Upper lobe of right lung (tissue), 1 donor: ENCODE results near the gene ATP2B3. TPM values are rescaled to one million over a fixed set of nuclear protein-coding genes. Genes with fewer than 3 reads are reported as not detected.

Source experiments
- ATAC-seq: fragments of 200-7000 bp; cut with Tn5 transposase; one replicate; pipeline ENCODE4 v1.9.1; 2020; ENCODE audit warnings: mild to moderate bottlenecking, moderate library complexity
- DNase-seq: peaks from one replicate; pipeline ENCODE4 v3.0.0-alpha.2; 2020
- H3K27ac ChIP-seq: fragments of 200-600 bp; one replicate; pipeline ENCODE4 v1.8.0; 2022
- H3K27me3 ChIP-seq: fragments of 200-600 bp; one replicate; pipeline ENCODE4 v1.8.0; 2022; ENCODE audit warnings: mild to moderate bottlenecking
- H3K36me3 ChIP-seq: fragments of 200-600 bp; one replicate; pipeline ENCODE4 v1.8.0; 2022
- H3K4me1 ChIP-seq: fragments of 200-600 bp; one replicate; pipeline ENCODE4 v1.8.0; 2022
- H3K4me3 ChIP-seq: fragments of 200-600 bp; one replicate; pipeline ENCODE4 v1.8.0; 2022; ENCODE audit warnings: mild to moderate bottlenecking
- H3K9me3 ChIP-seq: fragments of 200-600 bp; one replicate; pipeline ENCODE4 v1.8.0; 2022
- intact Hi-C: fragments of 100-400 bp; cut with DNase I; formaldehyde crosslinking; loops from one replicate; pipeline ENCODE4 v1.11.0; 2022
- total RNA-seq: library from RNA; stranded (reverse); fragmentation: NEBNext Ultra II Directional; extraction: Animal tissue kit (Norgen Biotek cat#: 25700); gene quantifications from one replicate; pipeline ENCODE4 v1.2.1, GENCODE V29; 2021
- TF ChIP-seq, protein P1 (sequence below): fragments of 200-600 bp; IDR thresholded peaks from one replicate; pipeline ENCODE4 v1.8.0; 2022; ENCODE audit warnings: antibody characterized with exemption
- donor health status: DM: no; HTN: yes; CAD: no; lungs with severe emphysema.

ATP2B3 gene
- total RNA-seq, 1 donor from 2014 or later, result not detected

DNA sequence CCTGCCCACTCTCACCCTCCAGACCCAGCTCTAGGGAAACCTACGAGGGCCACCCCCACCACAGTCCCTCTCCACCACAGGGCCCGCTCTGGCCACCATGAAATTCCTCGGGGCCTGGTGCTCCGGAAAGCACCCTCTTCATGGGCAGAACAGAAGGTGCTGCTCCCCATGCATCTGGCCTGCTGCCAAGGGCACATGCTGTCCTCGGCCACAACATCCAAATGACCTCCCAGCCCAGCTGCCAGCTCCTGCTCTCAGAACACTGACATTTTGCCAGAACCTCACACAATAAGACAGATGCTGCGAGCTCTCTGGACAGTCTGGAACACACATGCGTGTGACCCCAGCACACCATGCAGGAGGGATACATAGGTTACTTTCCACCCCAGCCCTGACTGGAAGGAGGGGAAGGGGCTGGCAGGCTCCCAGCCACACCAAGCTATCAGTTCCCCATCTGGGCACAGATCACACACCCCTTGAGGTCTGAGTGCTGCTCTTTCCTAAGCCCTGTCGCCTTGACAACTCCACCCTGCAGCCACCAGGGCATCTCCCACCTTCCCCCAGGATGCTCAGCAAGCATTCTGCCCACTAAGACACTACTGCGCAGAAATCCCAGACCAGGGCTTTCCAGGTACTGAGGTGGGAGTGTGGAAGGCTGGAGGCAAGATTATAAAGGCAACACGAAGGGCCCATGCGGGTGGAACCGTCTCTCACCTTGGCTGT is 75.7 kb downstream of the ATP2B3 start:
- ATAC-seq, result no peak

DNA sequence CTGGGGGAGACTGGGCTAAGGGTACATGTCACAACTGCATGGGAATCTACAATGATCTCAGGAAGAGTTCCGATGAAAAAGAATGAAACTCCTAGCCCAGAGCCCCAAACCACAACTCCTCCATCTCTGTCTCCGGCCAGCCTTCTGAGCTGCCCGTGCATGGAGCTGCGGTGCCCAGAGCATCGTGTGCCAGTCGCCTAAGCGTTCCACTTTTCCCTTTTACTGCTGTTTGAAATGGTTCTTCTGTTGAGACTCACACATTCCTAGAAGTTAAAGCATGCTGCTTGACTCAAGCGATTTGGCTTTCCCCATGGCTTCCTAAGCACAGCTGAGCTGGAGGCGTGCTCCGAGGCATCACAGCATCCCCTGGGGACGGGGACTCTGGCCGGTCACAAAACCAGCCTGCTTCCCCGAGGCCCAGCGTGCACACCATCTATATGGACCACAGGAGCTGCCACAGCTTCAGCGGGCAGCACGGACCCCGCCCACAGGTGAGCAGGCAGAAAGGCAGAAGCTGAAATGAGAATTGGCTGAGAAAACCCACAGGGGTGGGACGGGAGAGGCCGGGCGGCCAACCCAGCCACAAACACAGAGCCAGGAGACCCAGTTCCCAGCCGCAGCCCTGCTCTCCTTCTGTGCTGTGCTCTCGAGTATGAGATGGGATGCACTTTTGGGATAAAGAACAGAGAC is 76.5 kb downstream of the ATP2B3 start:
- Histone ChIP-seq H3K4me1 (peaks cover 3% of the 10 kb centered on the region), H3K4me3 (no peak overlapping the region), H3K27ac (no peak overlapping the region), H3K27me3 (no peaks in the 10 kb centered on the region), H3K9me3 (no peaks in the 10 kb centered on the region), H3K36me3 (no peaks in the 10 kb centered on the region)
- intact Hi-C loops, result no loop called here
- no peak for ATAC-seq
- TF ChIP-seq, protein P1, sequence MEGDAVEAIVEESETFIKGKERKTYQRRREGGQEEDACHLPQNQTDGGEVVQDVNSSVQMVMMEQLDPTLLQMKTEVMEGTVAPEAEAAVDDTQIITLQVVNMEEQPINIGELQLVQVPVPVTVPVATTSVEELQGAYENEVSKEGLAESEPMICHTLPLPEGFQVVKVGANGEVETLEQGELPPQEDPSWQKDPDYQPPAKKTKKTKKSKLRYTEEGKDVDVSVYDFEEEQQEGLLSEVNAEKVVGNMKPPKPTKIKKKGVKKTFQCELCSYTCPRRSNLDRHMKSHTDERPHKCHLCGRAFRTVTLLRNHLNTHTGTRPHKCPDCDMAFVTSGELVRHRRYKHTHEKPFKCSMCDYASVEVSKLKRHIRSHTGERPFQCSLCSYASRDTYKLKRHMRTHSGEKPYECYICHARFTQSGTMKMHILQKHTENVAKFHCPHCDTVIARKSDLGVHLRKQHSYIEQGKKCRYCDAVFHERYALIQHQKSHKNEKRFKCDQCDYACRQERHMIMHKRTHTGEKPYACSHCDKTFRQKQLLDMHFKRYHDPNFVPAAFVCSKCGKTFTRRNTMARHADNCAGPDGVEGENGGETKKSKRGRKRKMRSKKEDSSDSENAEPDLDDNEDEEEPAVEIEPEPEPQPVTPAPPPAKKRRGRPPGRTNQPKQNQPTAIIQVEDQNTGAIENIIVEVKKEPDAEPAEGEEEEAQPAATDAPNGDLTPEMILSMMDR, result no peak
- no peak for DNase-seq

More for the DNA sequence above, 75.7 kb downstream of the ATP2B3 start:
- Histone ChIP-seq H3K36me3 (no peaks in the 10 kb centered on the region), H3K9me3 (no peaks in the 10 kb centered on the region), H3K27ac (no peak overlapping the region), H3K27me3 (no peaks in the 10 kb centered on the region), H3K4me3 (no peak overlapping the region), H3K4me1 (peaks cover 3% of the 10 kb centered on the region)
- TF ChIP-seq, protein P1, result no peak
- DNase-seq, result no peak
- intact Hi-C loops, result no loop called here

DNA sequence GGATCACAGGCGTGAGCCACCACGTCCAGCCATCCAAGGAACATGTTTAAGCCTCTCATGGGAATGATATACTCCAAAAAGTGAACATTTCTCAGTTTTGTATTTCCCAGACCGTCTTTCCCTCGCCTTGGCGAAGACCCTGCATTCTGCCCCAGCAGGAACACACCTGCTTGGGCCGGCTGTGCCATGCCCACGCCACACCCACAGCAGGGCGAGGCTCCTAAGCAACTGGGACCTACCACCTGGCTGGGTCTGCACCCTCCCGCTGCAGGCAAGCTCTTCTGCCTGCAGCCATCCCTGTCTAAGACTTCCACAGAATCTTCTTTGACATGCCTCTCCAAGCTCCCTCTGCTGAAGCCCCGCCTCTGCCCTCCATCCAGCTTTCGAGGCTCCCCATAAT is 77.9 kb downstream of the ATP2B3 start:
- ATAC-seq (no peak), DNase-seq (no peak)
- H3K9me3 ChIP-seq, result no peaks in the 10 kb centered on the region
- H3K4me1 ChIP-seq, result peaks cover 8% of the 10 kb centered on the region
- TF ChIP-seq, protein P1, result no peak
- intact Hi-C loops, result no loop called here
- no peaks in the 10 kb centered on the region for H3K27me3 ChIP-seq
- no peaks in the 10 kb centered on the region for H3K36me3 ChIP-seq
- no peak overlapping the region for H3K27ac ChIP-seq
- no peak overlapping the region for H3K4me3 ChIP-seq

GRCh38 chrX:153595859-153596857 is 78.7 kb downstream of the ATP2B3 start:
- no peak overlapping the region for H3K27ac ChIP-seq
- no peaks in the 10 kb centered on the region for H3K36me3 ChIP-seq
- no peaks in the 10 kb centered on the region for H3K9me3 ChIP-seq
- no peaks in the 10 kb centered on the region for H3K27me3 ChIP-seq
- intact Hi-C loops, result no loop called here
- TF ChIP-seq, protein P1, result no peak
- no peak overlapping the region for H3K4me3 ChIP-seq
- ATAC-seq, result no peak
- H3K4me1 ChIP-seq, result peaks cover 8% of the 10 kb centered on the region
- no peak for DNase-seq

DNA sequence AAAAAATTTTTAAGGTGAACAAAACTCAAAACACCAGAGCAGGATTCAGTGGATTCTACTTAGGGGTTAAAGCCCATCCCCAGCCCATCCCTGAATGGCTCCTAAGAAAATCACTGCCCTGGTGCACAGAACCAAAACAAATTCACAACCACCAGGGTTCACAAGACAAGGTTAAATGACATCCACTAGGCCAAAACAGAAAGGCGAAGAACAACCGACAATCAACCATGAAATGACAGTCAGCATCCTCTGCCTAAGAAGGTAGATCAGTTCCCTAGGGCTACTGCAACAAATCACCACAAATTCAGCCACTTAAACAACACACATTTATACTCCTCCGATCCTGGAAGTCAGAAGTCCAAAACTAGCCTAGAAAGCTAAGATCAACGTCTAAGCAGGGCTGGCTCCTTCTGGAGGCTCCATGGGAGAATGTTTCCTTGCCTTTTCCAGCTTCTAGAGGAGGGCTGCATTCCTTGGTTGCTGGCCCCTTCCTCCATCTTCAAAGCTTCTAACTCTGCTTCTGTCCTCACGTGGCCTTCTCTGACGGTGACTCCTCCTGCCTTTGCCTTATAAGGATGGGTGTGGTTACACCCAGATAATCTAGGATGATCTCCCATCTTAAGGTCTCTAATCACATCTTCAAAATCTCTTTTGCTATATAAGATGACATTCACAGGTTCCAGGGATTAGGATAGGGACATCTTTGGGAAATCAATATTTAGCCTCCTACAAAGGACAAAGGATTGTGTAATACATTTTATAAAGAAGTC is 79.7 kb downstream of the ATP2B3 start:
- ATAC-seq (no peak), DNase-seq (no peak)
- TF ChIP-seq, protein P1, result no peak
- no peak overlapping the region for H3K4me3 ChIP-seq
- H3K27ac ChIP-seq, result no peak overlapping the region
- peaks cover 8% of the 10 kb centered on the region for H3K4me1 ChIP-seq
- intact Hi-C loops, result no loop called here
- H3K9me3 ChIP-seq, result no peaks in the 10 kb centered on the region
- no peaks in the 10 kb centered on the region for H3K27me3 ChIP-seq
- H3K36me3 ChIP-seq, result no peaks in the 10 kb centered on the region
